Fibroblast of lung (primary cell): Measurements from ENCODE around the gene ANKRD36C.
"Not testable (repeated sequence)": the region's sequence is repeated elsewhere in the genome, so short reads cannot be mapped to it uniquely, and the experiment has no call there.

Experiments used
- CTCF ChIP-seq, 2 donors: IDR thresholded peaks in 1 of 2; conservative IDR thresholded peaks in 1 of 2; 1 replicate in 1 of 2; 2 replicates in 1 of 2; pipeline ENCODE4 v1.5.1; 2011 to 2012; ENCODE audit warnings: low read length in 2 of 2, control low read depth in 1 of 2, inconsistent platforms in 1 of 2, low read depth in 1 of 2, mild to moderate bottlenecking in 1 of 2
- EZH2 ChIP-seq: IDR thresholded peaks from 2 replicates; pipeline ENCODE4 v1.5.1; 2012; ENCODE audit warnings: low read length, control low read depth, mild to moderate bottlenecking; ENCODE audit errors: missing control alignments

- TF ChIP-seq CTCF (conservative IDR thresholded peaks at IDR 0.05 in 1 of 2, IDR thresholded peaks at IDR 0.05 in 1 of 2; ENCODE audit: low read depth in 1 of 2, low read length in 2 of 2); EZH2: not testable (repeated sequence)
Observed at GRCh38 chr2:96006248-96006647, 14.6 kb upstream of the ANKRD36C start.
